ENCODE measurements around the gene EFCAB14. TPM values are rescaled to one million over a fixed set of nuclear protein-coding genes. Genes with fewer than 3 reads are reported as not detected.
"Not testable (repeated sequence)": the region's sequence is repeated elsewhere in the genome, so short reads cannot be mapped to it uniquely, and the experiment has no call there.

The EFCAB14 gene
- polyA plus RNA-seq, 4 donors: 86.8 to 114 (median 99.6) TPM

GRCh38 chr1:46657775-46658174, 61.1 kb downstream of the EFCAB14 start:
- no peak for DNase-seq (ENCODE audit: low read depth in 4 of 4, low spot score in 3 of 4)

- DNase-seq (ENCODE audit: low read depth in 4 of 4, low spot score in 3 of 4): no peak
Measured at GRCh38 chr1:46656643-46657042, 62.3 kb downstream of the EFCAB14 start.

- no peak for DNase-seq (ENCODE audit: low read depth in 4 of 4, low spot score in 3 of 4)
Measured at GRCh38 chr1:46655848-46656247, 63.1 kb downstream of the EFCAB14 start.

GRCh38 chr1:46654698-46655097, 64.2 kb downstream of the EFCAB14 start:
- DNase-seq (ENCODE audit: low read depth in 4 of 4, low spot score in 3 of 4): not testable (repeated sequence)

GRCh38 chr1:46654012-46654411, 64.9 kb downstream of the EFCAB14 start:
- DNase-seq (ENCODE audit: low read depth in 4 of 4, low spot score in 3 of 4): no peak

- DNase-seq (ENCODE audit: low read depth in 4 of 4, low spot score in 3 of 4): peak in 1 of 4 donors; percentile 36
Measured at GRCh38 chr1:46653405-46653958, 65.4 kb downstream of the EFCAB14 start.

- DNase-seq (ENCODE audit: low read depth in 4 of 4, low spot score in 3 of 4): no peak
Measured at GRCh38 chr1:46652321-46653100, 66.4 kb downstream of the EFCAB14 start.

GRCh38 chr1:46651152-46651551, 67.8 kb downstream of the EFCAB14 start:
- not testable (repeated sequence) for DNase-seq (ENCODE audit: low read depth in 4 of 4, low spot score in 3 of 4)

- DNase-seq (ENCODE audit: low read depth in 4 of 4, low spot score in 3 of 4): no peak
Measured at GRCh38 chr1:46650491-46650890, 68.4 kb downstream of the EFCAB14 start.

GRCh38 chr1:46649764-46650163, 69.2 kb downstream of the EFCAB14 start:
- DNase-seq (ENCODE audit: low read depth in 4 of 4, low spot score in 3 of 4): no peak

- no peak for DNase-seq (ENCODE audit: low read depth in 4 of 4, low spot score in 3 of 4)
Measured at GRCh38 chr1:46647611-46648010, 71.3 kb downstream of the EFCAB14 start.

- no peak for DNase-seq (ENCODE audit: low read depth in 4 of 4, low spot score in 3 of 4)
Measured at GRCh38 chr1:46646844-46647243, 72.1 kb downstream of the EFCAB14 start.

GRCh38 chr1:46646331-46646730, 72.6 kb downstream of the EFCAB14 start:
- DNase-seq (ENCODE audit: low read depth in 4 of 4, low spot score in 3 of 4): no peak

- no peak for DNase-seq (ENCODE audit: low read depth in 4 of 4, low spot score in 3 of 4)
Measured at GRCh38 chr1:46645815-46646214, 73.1 kb downstream of the EFCAB14 start.

GRCh38 chr1:46643368-46643775, 75.5 kb downstream of the EFCAB14 start:
- DNase-seq (ENCODE audit: low read depth in 4 of 4, low spot score in 3 of 4): no peak

- no peak for DNase-seq (ENCODE audit: low read depth in 4 of 4, low spot score in 3 of 4)
Measured at GRCh38 chr1:46642115-46642680, 76.7 kb downstream of the EFCAB14 start.

- no peak for DNase-seq (ENCODE audit: low read depth in 4 of 4, low spot score in 3 of 4)
Measured at GRCh38 chr1:46639547-46639946, 79.4 kb downstream of the EFCAB14 start.

GRCh38 chr1:46638921-46639320, 80.0 kb downstream of the EFCAB14 start:
- DNase-seq (ENCODE audit: low read depth in 4 of 4, low spot score in 3 of 4): no peak

GRCh38 chr1:46637444-46638083, 81.3 kb downstream of the EFCAB14 start:
- DNase-seq (ENCODE audit: low read depth in 4 of 4, low spot score in 3 of 4): no peak

- DNase-seq (ENCODE audit: low read depth in 4 of 4, low spot score in 3 of 4): no peak
Measured at GRCh38 chr1:46635205-46635604, 83.7 kb downstream of the EFCAB14 start.

- no peak for DNase-seq (ENCODE audit: low read depth in 4 of 4, low spot score in 3 of 4)
Measured at GRCh38 chr1:46630719-46631118, 88.2 kb downstream of the EFCAB14 start.

Data from left renal pelvis (tissue), 4 donors.